ENCODE data around the gene APOBEC3G. TPM values are rescaled to one million over a fixed set of nuclear protein-coding genes. Genes with fewer than 3 reads are reported as not detected.

APOBEC3G gene
- total and polyA plus RNA-seq, 2 donors (not counting 1 experiment from before 2014, with no cell fraction given), result 94.2 to 96.6 TPM

GRCh38 chr22:39106326-39106725 lies 29.3 kb downstream of the APOBEC3G start:
- H3K9ac ChIP-seq (ENCODE audit: low read length), result no peak overlapping the region
- intact Hi-C loops (cut with micrococcal nuclease), result no loop called here
- no peaks in the 10 kb centered on the region for H3K27me3 Mint-ChIP-seq
- no peak overlapping the region for H3K27ac ChIP-seq (ENCODE audit: low read length in 2 of 2)
- POLR2A ChIA-PET, result no interaction called here
- ATAC-seq (ENCODE audit: low read depth) (no peak), DNase-seq (no peak)
- H3K4me1 ChIP-seq (ENCODE audit: control insufficient read depth in 2 of 2, insufficient read depth in 2 of 2, low read length in 2 of 2), result peaks cover 9 to 16% of the 10 kb centered on the region in 2 donors
- H3K27me3 ChIP-seq (replicated peaks in 1 of 4; ENCODE audit: control extremely low read depth in 1 of 4, control insufficient read depth in 3 of 4, insufficient read depth in 4 of 4, low read length in 3 of 4), result no peaks in the 10 kb centered on the region
- H3K9me3 Mint-ChIP-seq (ENCODE audit: insufficient read depth), result no peaks in the 10 kb centered on the region
- no peaks in the 10 kb centered on the region for H3K79me2 ChIP-seq (ENCODE audit: control insufficient read depth, insufficient read depth, low read length)
- H3K4me1 Mint-ChIP-seq, result peaks cover 18% of the 10 kb centered on the region
- WGBS (ENCODE audit: insufficient coverage), result 87% methylated on average over 2 of the region's 2 CpGs
- H3K4me2 ChIP-seq (replicated peaks; ENCODE audit: low read depth, low read length, poor library complexity, severe bottlenecking), result no peak overlapping the region
- H3K27ac Mint-ChIP-seq, result no peak overlapping the region
- no peak overlapping the region for H2AFZ ChIP-seq (ENCODE audit: insufficient read depth, low read depth, low read length, poor library complexity, severe bottlenecking)
- H4K20me1 ChIP-seq (ENCODE audit: control insufficient read depth, insufficient read depth, low read length, poor library complexity, severe bottlenecking), result no peaks in the 10 kb centered on the region
- H3K9me3 ChIP-seq (ENCODE audit: control extremely low read depth in 1 of 3, control insufficient read depth in 2 of 3, insufficient read depth in 1 of 3, low read length in 2 of 3), result no peaks in the 10 kb centered on the region
- CTCF ChIA-PET, result interaction anchor here (1.2 to 1.6 kb wide), 2 partner anchors 131 to 236 kb away, joined by 3 to 6 read pairs; no protein-coding TSS in a partner anchor
- H3K36me3 ChIP-seq (replicated peaks in 1 of 2; ENCODE audit: control extremely low read depth in 1 of 2, control insufficient read depth in 1 of 2, extremely low read depth in 1 of 2, insufficient read depth in 2 of 2, low read length in 1 of 2), result no peaks in the 10 kb centered on the region
- no peak overlapping the region for H3K4me3 ChIP-seq (ENCODE audit: control extremely low read depth in 1 of 5, extremely low read depth in 1 of 5, insufficient read depth in 1 of 5, low read depth in 2 of 5, low read length in 4 of 5)
- TF ChIP-seq EZH2 (IDR thresholded peaks at IDR 0.05; ENCODE audit: borderline replicate concordance, insufficient read depth, low read depth, low read length, poor library complexity, severe bottlenecking) (no peak), CTCF (IDR thresholded peaks at IDR 0.05) (no peak)
- H3K4me3 Mint-ChIP-seq, result no peak overlapping the region

- WGBS (ENCODE audit: insufficient coverage), result 97% methylated on average over 3 of the region's 4 CpGs
Observed at GRCh38 chr22:39108487-39108886, 31.4 kb downstream of the APOBEC3G start.

More at GRCh38 chr22:39108487-39108886, 31.4 kb downstream of the APOBEC3G start:
- intact Hi-C loops (cut with micrococcal nuclease), result no loop called here
- H3K4me2 ChIP-seq (replicated peaks; ENCODE audit: low read depth, low read length, poor library complexity, severe bottlenecking), result no peak overlapping the region
- no peak overlapping the region for H3K4me3 Mint-ChIP-seq
- H3K27me3 Mint-ChIP-seq, result no peaks in the 10 kb centered on the region
- no peak for ATAC-seq (ENCODE audit: low read depth)
- H3K4me1 Mint-ChIP-seq, result peaks cover 20% of the 10 kb centered on the region
- H3K27me3 ChIP-seq (replicated peaks in 1 of 4; ENCODE audit: control extremely low read depth in 1 of 4, control insufficient read depth in 3 of 4, insufficient read depth in 4 of 4, low read length in 3 of 4), result no peaks in the 10 kb centered on the region
- H3K4me1 ChIP-seq (ENCODE audit: control insufficient read depth in 2 of 2, insufficient read depth in 2 of 2, low read length in 2 of 2), result peaks cover 9 to 18% of the 10 kb centered on the region in 2 donors
- no peak overlapping the region for H3K9ac ChIP-seq (ENCODE audit: low read length)
- no peak for TF ChIP-seq EZH2 (IDR thresholded peaks at IDR 0.05; ENCODE audit: borderline replicate concordance, insufficient read depth, low read depth, low read length, poor library complexity, severe bottlenecking)
- no peak for DNase-seq
- no peak overlapping the region for H2AFZ ChIP-seq (ENCODE audit: insufficient read depth, low read depth, low read length, poor library complexity, severe bottlenecking)
- H3K9me3 Mint-ChIP-seq (ENCODE audit: insufficient read depth), result no peaks in the 10 kb centered on the region
- H3K9me3 ChIP-seq (ENCODE audit: control extremely low read depth in 1 of 3, control insufficient read depth in 2 of 3, insufficient read depth in 1 of 3, low read length in 2 of 3), result no peaks in the 10 kb centered on the region
- no peaks in the 10 kb centered on the region for H3K36me3 ChIP-seq (replicated peaks in 1 of 2; ENCODE audit: control extremely low read depth in 1 of 2, control insufficient read depth in 1 of 2, extremely low read depth in 1 of 2, insufficient read depth in 2 of 2, low read length in 1 of 2)
- CTCF ChIA-PET, result interaction anchor here (1.7 to 3.0 kb wide), 3 partner anchors 9 to 105 kb away, joined by 5 to 10 read pairs (median 6); no protein-coding TSS in a partner anchor
- POLR2A ChIA-PET, result no interaction called here
- no peaks in the 10 kb centered on the region for H4K20me1 ChIP-seq (ENCODE audit: control insufficient read depth, insufficient read depth, low read length, poor library complexity, severe bottlenecking)
- no peak overlapping the region for H3K4me3 ChIP-seq (ENCODE audit: control extremely low read depth in 1 of 5, extremely low read depth in 1 of 5, insufficient read depth in 1 of 5, low read depth in 2 of 5, low read length in 4 of 5)
- H3K27ac Mint-ChIP-seq, result peak overlapping the region; percentile 37
- H3K27ac ChIP-seq (ENCODE audit: low read length in 2 of 2), result no peak overlapping the region
- no peaks in the 10 kb centered on the region for H3K79me2 ChIP-seq (ENCODE audit: control insufficient read depth, insufficient read depth, low read length)
